HCT116 (cell line): ENCODE data around the gene SYNE3.

ENCODE experiments used
- POLR2A ChIP-seq: IDR thresholded peaks from 2 replicates; pipeline ENCODE4 v1.7.0; 2011; ENCODE audit warnings: borderline replicate concordance; ENCODE audit not compliant: insufficient read depth, insufficient read length; ENCODE audit errors: extremely low read depth
- RAD21 ChIP-seq: IDR thresholded peaks from 2 replicates; pipeline ENCODE4 v1.6.1; 2012; ENCODE audit warnings: low read depth, mild to moderate bottlenecking
- SRF ChIP-seq: IDR thresholded peaks from 2 replicates; pipeline ENCODE4 v1.6.1; 2012; ENCODE audit warnings: low read depth
- ZFX ChIP-seq: fragments of 450-650 bp; IDR thresholded peaks from 2 replicates; pipeline ENCODE4 v1.6.1; 2017
- TF ChIP-seq, protein P1 (sequence below), 3 experiments: fragments of 200-600 bp in 1 of 3; sonication (generic) in 1 of 3; IDR thresholded peaks in 2 of 3; conservative IDR thresholded peaks in 1 of 3; 2 replicates each; pipeline ENCODE4 v1.5.1; 2012 to 2017; ENCODE audit warnings: low read depth in 2 of 3, low read length in 2 of 3, antibody characterized with exemption in 1 of 3, borderline replicate concordance in 1 of 3, control low read depth in 1 of 3, mild to moderate bottlenecking in 1 of 3, mixed read lengths in 1 of 3, mixed run types in 1 of 3, moderate library complexity in 1 of 3; ENCODE audit not compliant: insufficient read depth in 1 of 3

DNA sequence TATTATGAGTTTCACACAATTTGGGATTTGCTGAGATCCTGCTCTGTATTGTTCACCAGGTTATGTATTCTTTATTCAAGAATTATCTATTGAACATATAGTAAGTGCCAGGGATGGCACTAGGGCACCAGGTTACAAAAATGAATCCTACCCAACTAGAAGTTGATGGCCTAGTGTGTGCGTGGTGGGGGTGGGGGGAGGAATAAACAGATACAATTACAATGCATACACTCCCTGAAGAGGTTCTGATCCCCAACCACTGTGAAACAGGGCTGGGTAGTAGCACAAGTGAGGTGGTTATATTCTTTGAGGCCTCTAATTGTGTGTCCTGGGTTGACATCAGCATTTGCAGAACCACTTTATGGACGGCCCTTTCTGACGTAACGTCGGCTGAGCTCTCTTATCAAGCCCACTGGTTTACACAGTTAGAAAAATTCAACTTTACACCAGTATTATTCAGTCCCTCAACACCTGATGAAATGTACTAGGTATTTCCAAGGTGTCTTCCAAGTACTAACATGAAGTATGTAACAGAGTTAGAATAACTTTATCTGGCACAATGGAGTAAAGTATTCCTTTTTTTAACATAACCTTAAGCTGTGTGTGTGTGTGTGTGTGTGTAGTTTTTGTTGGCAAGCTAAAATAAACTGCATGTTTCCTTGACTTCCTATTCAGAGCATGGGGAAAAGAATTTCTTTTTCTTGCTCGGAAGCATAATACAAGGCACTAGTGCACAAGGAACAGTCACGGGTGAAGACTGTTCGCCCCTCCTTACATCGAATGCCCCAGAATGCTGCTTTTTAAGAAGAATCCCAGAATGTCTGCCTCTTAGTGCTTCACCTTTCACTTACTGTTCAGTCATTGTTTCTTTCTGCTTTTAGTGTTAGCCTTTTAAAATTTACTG is 10.3 kb upstream of the SYNE3 start:
- TF ChIP-seq, protein P1, sequence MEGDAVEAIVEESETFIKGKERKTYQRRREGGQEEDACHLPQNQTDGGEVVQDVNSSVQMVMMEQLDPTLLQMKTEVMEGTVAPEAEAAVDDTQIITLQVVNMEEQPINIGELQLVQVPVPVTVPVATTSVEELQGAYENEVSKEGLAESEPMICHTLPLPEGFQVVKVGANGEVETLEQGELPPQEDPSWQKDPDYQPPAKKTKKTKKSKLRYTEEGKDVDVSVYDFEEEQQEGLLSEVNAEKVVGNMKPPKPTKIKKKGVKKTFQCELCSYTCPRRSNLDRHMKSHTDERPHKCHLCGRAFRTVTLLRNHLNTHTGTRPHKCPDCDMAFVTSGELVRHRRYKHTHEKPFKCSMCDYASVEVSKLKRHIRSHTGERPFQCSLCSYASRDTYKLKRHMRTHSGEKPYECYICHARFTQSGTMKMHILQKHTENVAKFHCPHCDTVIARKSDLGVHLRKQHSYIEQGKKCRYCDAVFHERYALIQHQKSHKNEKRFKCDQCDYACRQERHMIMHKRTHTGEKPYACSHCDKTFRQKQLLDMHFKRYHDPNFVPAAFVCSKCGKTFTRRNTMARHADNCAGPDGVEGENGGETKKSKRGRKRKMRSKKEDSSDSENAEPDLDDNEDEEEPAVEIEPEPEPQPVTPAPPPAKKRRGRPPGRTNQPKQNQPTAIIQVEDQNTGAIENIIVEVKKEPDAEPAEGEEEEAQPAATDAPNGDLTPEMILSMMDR (IDR thresholded peaks at IDR 0.05 in 2 of 3, conservative IDR thresholded peaks at IDR 0.05 in 1 of 3; ENCODE audit: borderline replicate concordance in 1 of 3, insufficient read depth in 1 of 3, low read depth in 2 of 3, low read length in 2 of 3), result no peak
- TF ChIP-seq SRF (no peak), ZFX (no peak), RAD21 (no peak), POLR2A (no peak)
